ENCODE results near the gene METTL9. TPM values are rescaled to one million over a fixed set of nuclear protein-coding genes. Genes with fewer than 3 reads are reported as not detected.
"Not testable (repeated sequence)": the region's sequence is repeated elsewhere in the genome, so short reads cannot be mapped to it uniquely, and the experiment has no call there.

METTL9 gene
- total and polyA plus RNA-seq, 4 donors = 159 to 207 (median 179) TPM

DNA sequence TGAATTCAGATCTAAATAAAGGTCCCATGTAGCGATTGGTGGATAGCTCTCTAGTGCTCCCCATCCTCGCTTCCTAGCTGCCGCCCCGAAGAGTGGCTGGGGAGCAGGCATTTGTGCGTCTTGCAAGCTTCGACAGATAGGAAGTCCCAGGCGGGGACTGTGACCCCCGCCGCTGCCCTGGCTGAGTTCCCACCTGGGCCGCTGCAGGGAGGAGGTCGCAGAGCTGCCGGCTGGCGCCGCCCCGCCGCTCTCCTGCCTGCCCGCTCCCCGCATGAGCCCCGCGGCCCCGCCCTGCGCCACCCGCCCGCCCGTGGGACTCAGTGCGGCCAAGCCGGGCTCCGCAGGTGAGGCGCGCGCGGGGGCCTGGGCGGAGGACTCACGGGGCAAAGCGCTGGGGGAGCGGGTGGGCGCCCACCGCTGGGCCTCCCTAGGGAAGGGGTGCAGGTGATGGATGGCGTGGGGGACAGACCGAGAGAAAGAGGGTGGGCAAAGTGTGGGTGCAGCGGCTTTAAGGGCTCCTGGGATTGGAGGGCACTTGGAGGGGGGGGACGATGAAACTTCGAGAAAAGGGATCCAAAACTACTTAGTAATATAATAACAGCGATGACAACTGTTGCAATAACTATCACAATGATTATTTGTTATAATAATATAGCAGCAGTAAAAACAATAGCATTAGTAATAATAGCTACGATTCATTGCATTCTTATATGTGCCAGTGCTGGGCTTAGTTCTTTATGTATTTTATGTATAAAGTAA is 64.7 kb downstream of the METTL9 start, which contains the start of gene OTOA:
Gene OTOA (plus strand): TSS at position 80 of the 759 bp plus-strand sequence. CDS start 14,547 bp downstream, outside the sequence.
- no peak for DNase-seq (ENCODE audit: low read depth in 4 of 6, low spot score in 6 of 6)
- no peaks in the 10 kb centered on the region for H3K27me3 ChIP-seq (ENCODE audit: control insufficient read depth, insufficient read depth, low read length)
- H3K4me3 ChIP-seq (ENCODE audit: low read depth, low read length) = no peak within 1 kb of the TSS

DNA sequence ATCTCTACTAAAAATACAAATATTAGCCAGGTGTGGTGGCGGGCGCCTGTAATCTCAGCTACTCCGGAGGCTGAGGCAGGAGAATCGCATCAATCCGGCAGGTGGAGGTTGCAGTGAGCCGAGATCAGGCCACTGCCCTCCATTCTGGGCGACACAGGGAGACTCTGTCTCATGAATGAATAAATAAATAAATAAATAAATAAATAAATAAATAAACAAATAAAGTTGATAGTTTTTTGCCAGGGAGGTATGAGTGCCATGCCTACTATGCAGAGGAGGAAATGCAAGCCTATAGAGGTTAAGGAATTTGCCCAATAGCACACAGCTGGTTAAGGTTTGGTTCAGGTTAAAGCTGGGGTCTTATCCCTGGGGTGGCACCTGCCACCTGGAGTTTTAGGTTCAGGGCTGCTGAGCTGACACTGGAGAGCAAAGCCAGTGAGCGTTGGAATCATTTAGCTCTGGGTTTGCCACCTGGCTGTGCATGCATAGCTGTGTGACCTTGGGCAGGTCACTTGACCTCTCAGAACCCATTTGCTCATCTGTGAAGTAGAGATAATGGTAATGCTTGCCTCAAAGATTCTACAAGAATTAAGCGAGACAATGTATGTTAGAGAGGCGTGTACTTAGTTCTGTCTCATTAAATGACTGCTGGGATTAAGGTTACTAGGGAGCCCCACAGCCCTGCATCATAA is 65.6 kb downstream of the METTL9 start:
- 100% methylated on average over 2 of the region's 10 CpGs for WGBS (ENCODE audit: insufficient coverage)
- H3K4me1 ChIP-seq (ENCODE audit: control insufficient read depth, insufficient read depth, low read length) = peaks cover 7% of the 10 kb centered on the region
- no peak overlapping the region for H3K27ac ChIP-seq (ENCODE audit: low read depth, low read length)
- no peak overlapping the region for H3K4me3 ChIP-seq (ENCODE audit: low read depth, low read length)
- DNase-seq (ENCODE audit: low read depth in 4 of 6, low spot score in 6 of 6) = no peak
- no peaks in the 10 kb centered on the region for H3K36me3 ChIP-seq (ENCODE audit: control insufficient read depth, insufficient read depth, low read length)
- H3K27me3 ChIP-seq (ENCODE audit: control insufficient read depth, insufficient read depth, low read length) = no peaks in the 10 kb centered on the region
- H3K9me3 ChIP-seq (ENCODE audit: control insufficient read depth, insufficient read depth, low read length) = no peaks in the 10 kb centered on the region

More for the DNA sequence above, 64.7 kb downstream of the METTL9 start, which contains the start of gene OTOA:
- Histone ChIP-seq H3K27ac (ENCODE audit: low read depth, low read length) (no peak within 1 kb of the TSS), H3K4me1 (ENCODE audit: control insufficient read depth, insufficient read depth, low read length) (peaks cover 7% of the 10 kb centered on the region), H3K9me3 (ENCODE audit: control insufficient read depth, insufficient read depth, low read length) (no peaks in the 10 kb centered on the region), H3K36me3 (ENCODE audit: control insufficient read depth, insufficient read depth, low read length) (no peaks in the 10 kb centered on the region)
- WGBS (ENCODE audit: insufficient coverage) = 5% methylated on average over 39 of the region's 45 CpGs

DNA sequence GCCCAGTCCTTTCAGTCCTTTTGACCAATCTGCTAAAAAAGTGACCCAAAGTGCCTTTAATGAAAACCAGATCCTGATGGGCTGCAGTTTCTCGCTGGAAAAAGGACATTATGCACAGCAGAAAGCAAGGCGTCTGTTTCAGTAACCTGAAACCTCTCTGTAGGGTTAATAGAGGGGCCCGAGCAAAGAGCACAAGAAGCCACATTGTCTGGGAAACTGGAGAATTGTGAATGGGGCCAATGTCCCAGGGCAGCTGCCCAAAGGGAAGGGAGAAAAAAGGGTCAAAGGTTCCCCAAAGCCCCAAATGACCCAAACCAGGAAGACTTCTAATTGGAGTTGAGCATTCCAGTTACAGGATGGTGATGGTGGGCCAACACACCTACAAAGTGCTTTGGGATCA is 67.4 kb downstream of the METTL9 start:
- H3K9me3 ChIP-seq (ENCODE audit: control insufficient read depth, insufficient read depth, low read length) = no peaks in the 10 kb centered on the region
- no peaks in the 10 kb centered on the region for H3K36me3 ChIP-seq (ENCODE audit: control insufficient read depth, insufficient read depth, low read length)
- no peak for DNase-seq (ENCODE audit: low read depth in 4 of 6, low spot score in 6 of 6)
- peaks cover 7% of the 10 kb centered on the region for H3K4me1 ChIP-seq (ENCODE audit: control insufficient read depth, insufficient read depth, low read length)
- H3K27ac ChIP-seq (ENCODE audit: low read depth, low read length) = no peak overlapping the region
- WGBS (ENCODE audit: insufficient coverage) = 11% methylated on average over 3 of the region's 3 CpGs
- H3K4me3 ChIP-seq (ENCODE audit: low read depth, low read length) = no peak overlapping the region
- H3K27me3 ChIP-seq (ENCODE audit: control insufficient read depth, insufficient read depth, low read length) = no peaks in the 10 kb centered on the region

DNA sequence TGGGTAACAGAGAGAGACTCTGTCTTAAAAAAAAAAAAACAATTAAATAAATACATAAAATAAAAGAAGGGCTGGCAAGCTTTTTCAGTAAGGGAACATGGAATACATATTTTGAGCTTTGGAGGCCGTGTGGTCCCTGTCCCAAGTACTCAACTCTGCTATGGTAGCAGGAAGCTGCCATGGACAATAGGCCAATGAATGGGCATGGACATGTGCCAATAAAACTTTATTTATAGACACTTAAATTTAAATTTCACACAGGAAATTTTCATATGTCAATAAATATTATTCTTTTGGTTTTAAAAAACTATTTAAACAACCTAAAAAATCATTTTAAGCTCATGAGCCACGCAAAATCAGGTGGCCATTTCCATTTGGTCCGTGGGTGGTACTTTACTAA is 68.2 kb downstream of the METTL9 start:
- no peaks in the 10 kb centered on the region for H3K36me3 ChIP-seq (ENCODE audit: control insufficient read depth, insufficient read depth, low read length)
- no CpG with 5 or more reads among the region's 3 CpGs for WGBS (ENCODE audit: insufficient coverage)
- no peaks in the 10 kb centered on the region for H3K9me3 ChIP-seq (ENCODE audit: control insufficient read depth, insufficient read depth, low read length)
- DNase-seq (ENCODE audit: low read depth in 4 of 6, low spot score in 6 of 6) = no peak
- H3K27me3 ChIP-seq (ENCODE audit: control insufficient read depth, insufficient read depth, low read length) = no peaks in the 10 kb centered on the region
- peaks cover 7% of the 10 kb centered on the region for H3K4me1 ChIP-seq (ENCODE audit: control insufficient read depth, insufficient read depth, low read length)
- H3K4me3 ChIP-seq (ENCODE audit: low read depth, low read length) = no peak overlapping the region
- no peak overlapping the region for H3K27ac ChIP-seq (ENCODE audit: low read depth, low read length)

DNA sequence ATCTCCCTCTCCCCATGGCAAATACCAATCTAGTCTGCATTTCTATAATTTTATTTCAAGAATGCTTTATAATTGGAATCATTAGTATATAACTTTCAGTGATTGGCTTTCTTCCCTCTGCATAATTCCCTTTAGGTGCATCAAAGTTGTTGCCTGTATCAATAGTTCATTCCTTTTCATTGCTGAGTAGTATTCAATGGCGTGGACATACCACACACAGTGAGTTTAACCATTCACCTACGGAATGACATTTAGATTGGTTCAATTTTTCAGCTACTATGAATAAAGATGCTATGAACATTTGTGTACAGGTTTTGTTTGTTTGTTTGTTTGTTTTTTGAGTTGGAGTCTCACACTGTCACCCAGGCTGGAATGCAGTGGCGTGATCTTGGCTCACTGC is 74.1 kb downstream of the METTL9 start:
- Histone ChIP-seq H3K4me3 (ENCODE audit: low read depth, low read length) (no peak overlapping the region), H3K27ac (ENCODE audit: low read depth, low read length) (no peak overlapping the region), H3K9me3 (ENCODE audit: control insufficient read depth, insufficient read depth, low read length) (no peaks in the 10 kb centered on the region), H3K4me1 (ENCODE audit: control insufficient read depth, insufficient read depth, low read length) (no peaks in the 10 kb centered on the region), H3K36me3 (ENCODE audit: control insufficient read depth, insufficient read depth, low read length) (no peaks in the 10 kb centered on the region), H3K27me3 (ENCODE audit: control insufficient read depth, insufficient read depth, low read length) (no peaks in the 10 kb centered on the region)
- WGBS (ENCODE audit: insufficient coverage) = no CpG with 5 or more reads among the region's 3 CpGs
- DNase-seq (ENCODE audit: low read depth in 4 of 6, low spot score in 6 of 6) = no peak

DNA sequence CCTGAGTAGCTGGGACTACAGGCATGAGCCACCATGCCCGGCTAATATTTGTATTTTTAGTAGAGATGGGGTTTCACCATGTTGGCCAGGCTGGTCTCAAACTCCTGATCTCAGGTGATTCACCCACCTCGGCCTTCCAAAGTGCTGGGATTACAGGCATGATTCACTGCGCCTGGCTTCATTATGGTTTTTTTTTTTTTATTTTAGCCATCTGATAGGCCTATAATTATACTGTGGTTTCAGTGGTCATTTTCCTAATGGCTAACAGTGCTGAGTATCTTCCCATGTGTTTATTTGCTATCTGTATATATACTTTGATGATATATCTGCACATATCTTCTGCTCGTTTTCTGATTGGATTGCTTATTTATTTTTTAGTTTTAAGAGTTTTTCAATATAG is 75.1 kb downstream of the METTL9 start:
- not testable (repeated sequence) for DNase-seq (ENCODE audit: low read depth in 4 of 6, low spot score in 6 of 6); H3K9me3 ChIP-seq (ENCODE audit: control insufficient read depth, insufficient read depth, low read length); H3K27ac ChIP-seq (ENCODE audit: low read depth, low read length); H3K4me1 ChIP-seq (ENCODE audit: control insufficient read depth, insufficient read depth, low read length); H3K36me3 ChIP-seq (ENCODE audit: control insufficient read depth, insufficient read depth, low read length); H3K4me3 ChIP-seq (ENCODE audit: low read depth, low read length); H3K27me3 ChIP-seq (ENCODE audit: control insufficient read depth, insufficient read depth, low read length)
- WGBS (ENCODE audit: insufficient coverage) = no CpG with 5 or more reads among the region's 4 CpGs

DNA sequence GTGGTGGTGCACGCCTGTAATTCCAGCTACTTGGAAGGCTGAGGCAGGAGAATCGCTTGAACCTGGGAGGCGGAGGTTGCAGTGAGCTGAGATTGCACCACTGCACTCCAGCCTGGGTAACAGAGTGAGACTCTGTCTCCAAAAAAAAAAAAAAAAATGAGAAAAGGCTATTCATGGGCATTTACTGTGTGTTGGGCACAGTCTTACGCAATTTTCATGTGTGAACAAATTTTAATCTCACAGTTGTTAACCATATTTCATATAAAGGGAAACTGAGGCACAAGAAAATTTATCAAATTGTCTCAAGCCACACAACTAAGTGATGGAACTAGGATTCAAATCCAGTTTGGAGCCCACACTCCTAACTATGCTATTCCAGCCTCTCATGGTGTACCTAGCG is 81.3 kb downstream of the METTL9 start:
- H3K27me3 ChIP-seq (ENCODE audit: control insufficient read depth, insufficient read depth, low read length); H3K4me1 ChIP-seq (ENCODE audit: control insufficient read depth, insufficient read depth, low read length); H3K9me3 ChIP-seq (ENCODE audit: control insufficient read depth, insufficient read depth, low read length); H3K4me3 ChIP-seq (ENCODE audit: low read depth, low read length); H3K27ac ChIP-seq (ENCODE audit: low read depth, low read length); H3K36me3 ChIP-seq (ENCODE audit: control insufficient read depth, insufficient read depth, low read length); DNase-seq (ENCODE audit: low read depth in 4 of 6, low spot score in 6 of 6): not testable (repeated sequence)
- 80% methylated on average over 1 of the region's 5 CpGs for WGBS (ENCODE audit: insufficient coverage)

DNA sequence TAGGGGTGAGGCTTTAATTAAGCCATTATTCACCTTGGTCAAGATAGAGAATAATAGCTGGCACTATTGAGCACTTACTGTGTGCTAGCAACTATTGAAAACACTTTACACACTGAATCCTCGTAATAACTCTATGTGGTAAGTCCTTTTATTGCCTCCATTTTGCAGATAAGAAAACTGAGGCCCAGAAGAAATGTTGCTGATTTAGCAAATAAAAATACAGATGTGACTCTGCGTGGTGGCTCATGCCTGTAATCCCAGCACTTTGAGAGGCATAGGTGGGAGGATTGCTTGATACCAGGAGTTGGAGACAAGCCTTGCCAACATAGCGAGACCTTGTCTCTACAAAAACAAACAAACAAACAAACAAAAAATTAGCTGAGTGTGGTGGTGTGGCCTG is 83.8 kb downstream of the METTL9 start:
- no peaks in the 10 kb centered on the region for H3K4me1 ChIP-seq (ENCODE audit: control insufficient read depth, insufficient read depth, low read length)
- H3K27ac ChIP-seq (ENCODE audit: low read depth, low read length) = no peak overlapping the region
- WGBS (ENCODE audit: insufficient coverage) = no CpG with 5 or more reads among the region's 3 CpGs
- H3K9me3 ChIP-seq (ENCODE audit: control insufficient read depth, insufficient read depth, low read length) = no peaks in the 10 kb centered on the region
- no peak overlapping the region for H3K4me3 ChIP-seq (ENCODE audit: low read depth, low read length)
- no peaks in the 10 kb centered on the region for H3K36me3 ChIP-seq (ENCODE audit: control insufficient read depth, insufficient read depth, low read length)
- no peaks in the 10 kb centered on the region for H3K27me3 ChIP-seq (ENCODE audit: control insufficient read depth, insufficient read depth, low read length)
- DNase-seq (ENCODE audit: low read depth in 4 of 6, low spot score in 6 of 6) = no peak

DNA sequence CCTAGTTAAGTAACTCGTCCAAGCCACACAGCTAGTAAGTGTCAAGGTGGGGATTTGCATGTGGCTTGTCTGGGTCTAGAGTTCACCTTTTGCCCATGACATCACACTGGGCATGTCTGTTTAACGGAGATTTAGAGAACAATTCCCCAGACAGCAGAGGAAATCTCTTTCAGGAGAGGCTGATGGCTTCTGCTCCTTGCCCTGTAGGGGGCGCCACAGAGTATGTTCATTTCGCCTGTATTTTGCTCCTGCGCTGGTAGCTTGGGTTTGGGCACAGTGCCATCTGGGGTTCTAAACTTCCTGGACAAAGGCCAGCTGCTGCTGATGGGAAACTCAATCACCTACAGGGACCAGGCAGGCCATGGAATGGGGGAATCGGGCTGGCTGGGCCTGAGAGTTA is 84.8 kb downstream of the METTL9 start:
- H3K36me3 ChIP-seq (ENCODE audit: control insufficient read depth, insufficient read depth, low read length) = no peaks in the 10 kb centered on the region
- peak in 2 of 6 donors; percentile 5 to 22 for DNase-seq (ENCODE audit: low read depth in 4 of 6, low spot score in 6 of 6)

DNA sequence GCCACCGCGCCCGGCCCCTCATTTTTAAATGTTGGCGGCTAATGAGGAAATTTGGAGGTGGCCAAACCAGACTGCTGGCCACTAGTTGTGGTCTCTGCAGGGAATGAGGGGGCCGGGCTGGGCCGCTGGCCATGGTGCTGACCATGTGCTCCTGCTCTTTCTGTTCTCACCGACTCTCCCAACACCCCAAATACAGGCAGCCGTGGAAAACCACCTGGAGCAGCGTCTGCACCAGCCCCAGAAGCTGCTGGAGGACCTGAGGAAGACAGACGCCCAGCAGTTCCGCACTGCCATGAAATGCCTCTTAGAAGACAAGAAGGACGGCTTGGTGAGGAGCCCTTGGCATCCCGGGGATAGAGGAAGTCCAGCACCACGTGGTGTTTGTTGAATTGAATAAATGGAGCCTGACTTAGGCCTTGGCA is 85.7 kb downstream of the METTL9 start:
- Histone ChIP-seq H3K27ac (ENCODE audit: low read depth, low read length) (no peak overlapping the region), H3K27me3 (ENCODE audit: control insufficient read depth, insufficient read depth, low read length) (no peaks in the 10 kb centered on the region), H3K9me3 (ENCODE audit: control insufficient read depth, insufficient read depth, low read length) (no peaks in the 10 kb centered on the region), H3K36me3 (ENCODE audit: control insufficient read depth, insufficient read depth, low read length) (no peaks in the 10 kb centered on the region), H3K4me3 (ENCODE audit: low read depth, low read length) (no peak overlapping the region), H3K4me1 (ENCODE audit: control insufficient read depth, insufficient read depth, low read length) (no peaks in the 10 kb centered on the region)
- DNase-seq (ENCODE audit: low read depth in 4 of 6, low spot score in 6 of 6) = no peak
- WGBS (ENCODE audit: insufficient coverage) = 41% methylated on average over 12 of the region's 14 CpGs

More for the DNA sequence above, 84.8 kb downstream of the METTL9 start:
- 20% methylated on average over 2 of the region's 6 CpGs for WGBS (ENCODE audit: insufficient coverage)
- H3K27me3 ChIP-seq (ENCODE audit: control insufficient read depth, insufficient read depth, low read length) = no peaks in the 10 kb centered on the region
- H3K9me3 ChIP-seq (ENCODE audit: control insufficient read depth, insufficient read depth, low read length) = no peaks in the 10 kb centered on the region
- H3K27ac ChIP-seq (ENCODE audit: low read depth, low read length) = no peak overlapping the region
- H3K4me3 ChIP-seq (ENCODE audit: low read depth, low read length) = no peak overlapping the region
- H3K4me1 ChIP-seq (ENCODE audit: control insufficient read depth, insufficient read depth, low read length) = no peaks in the 10 kb centered on the region

Data from spinal cord (tissue), 10 donors.